HCT116 (cell line): ENCODE data around the gene PGR. TPM values are rescaled to one million over a fixed set of nuclear protein-coding genes. Genes with fewer than 3 reads are reported as not detected.

ENCODE experiments used
- ATAC-seq: fragments of 200-7000 bp; cut with Tn5 transposase; 2 replicates; pipeline ENCODE4 v1.9.1; 2020; ENCODE audit warnings: mild to moderate bottlenecking, moderate library complexity
- Bru-seq: library from RNA; stranded (reverse); fragments of 400-500 nt; gene quantifications from one replicate; lab custom pipeline; 2021; lab: Mats Ljungman, UMichigan
- BruChase-seq, 2 experiments: library from RNA; stranded (reverse); fragments of 400-500 nt; gene quantifications; one replicate each; lab custom pipeline; 2021; lab: Mats Ljungman, UMichigan
- BruUV-seq: library from RNA; stranded (reverse); fragments of 400-500 nt; replicated peaks from 2 replicates; lab custom pipeline; 2021; lab: Mats Ljungman, UMichigan
- CTCF ChIA-PET: fragments of 300-600 bp; sonication (Branson Sonifier 250); formaldehyde crosslinking; loops from one replicate; lab custom pipeline; 2021; ENCODE audit warnings: antibody characterized with exemption; lab: Charles Lee
- POLR2A ChIA-PET: fragments of 300-600, 350-600 bp; sonication (Branson Sonifier 250); formaldehyde crosslinking; loops from one replicate; lab custom pipeline; 2021; ENCODE audit warnings: antibody characterized with exemption; lab: Charles Lee
- RAD21 ChIA-PET, 2 experiments: fragments of 300-600 bp; sonication (Branson Sonifier 250); formaldehyde crosslinking; loops; one replicate each; lab custom pipeline; 2023; ENCODE audit warnings: low total read pairs in 2 of 2; ENCODE audit not compliant: uncharacterized antibody in 2 of 2, unreplicated experiment in 2 of 2, low non-redundant PET in 1 of 2; lab: Charles Lee
- DNase-seq: peaks from one replicate; pipeline ENCODE4 v3.0.0-alpha.2; 2010; ENCODE audit warnings: low read depth, low spot score
- H2AFZ ChIP-seq: fragments of 200-600 bp; shearing (Covaris generic), sonication (generic); 2 replicates; pipeline ENCODE4 v1.6.1; 2017; ENCODE audit warnings: low read depth, mixed run types, mixed read lengths, antibody characterized with exemption, low read length; ENCODE audit not compliant: poor library complexity, severe bottlenecking
- H3K27ac ChIP-seq: 2 replicates; pipeline ENCODE4 v1.5.1; 2012; ENCODE audit warnings: low read depth, low read length
- H3K27me3 ChIP-seq: fragments of 200-600 bp; sonication (generic); 2 replicates; pipeline ENCODE4 v1.6.1; 2016; ENCODE audit warnings: mixed run types, low read length, mixed read lengths; ENCODE audit not compliant: insufficient read depth
- H3K36me3 ChIP-seq, 2 experiments: fragments of 200-500 bp in 1 of 2; fragments of 200-600 bp in 1 of 2; sonication (Bioruptor generic) in 1 of 2; sonication (generic) in 1 of 2; 2 replicates each; pipeline versions ENCODE4 v1.5.1 to v1.6.1; 2014 to 2016; ENCODE audit warnings: low read length in 2 of 2, inconsistent platforms in 1 of 2, mixed read lengths in 1 of 2, mixed run types in 1 of 2; ENCODE audit not compliant: insufficient read depth in 2 of 2, control insufficient read depth in 1 of 2
- H3K4me1 ChIP-seq, 2 experiments: fragments of 200-600 bp in 1 of 2; sonication (generic) in 1 of 2; 2 replicates each; pipeline versions ENCODE4 v1.5.1 to v1.6.1; 2012 to 2017; ENCODE audit warnings: low read length in 2 of 2, inconsistent platforms in 1 of 2, mild to moderate bottlenecking in 1 of 2, mixed read lengths in 1 of 2, mixed run types in 1 of 2, moderate library complexity in 1 of 2; ENCODE audit not compliant: insufficient read depth in 2 of 2, control insufficient read depth in 1 of 2
- H3K4me2 ChIP-seq: fragments of 200-600 bp; sonication (generic); 2 replicates; pipeline ENCODE4 v1.6.1; 2017; ENCODE audit warnings: mixed run types, low read length, mixed read lengths
- H3K4me3 ChIP-seq, 2 experiments: fragments of 200-600 bp in 1 of 2; sonication (generic) in 1 of 2; replicated peaks in 1 of 2; 2 replicates each; pipeline ENCODE4 v1.5.1; 2011 to 2016; ENCODE audit warnings: low read length in 2 of 2, control low read depth in 1 of 2, low read depth in 1 of 2, mild to moderate bottlenecking in 1 of 2, mixed read lengths in 1 of 2, mixed run types in 1 of 2
- H3K79me2 ChIP-seq: fragments of 200-600 bp; sonication (generic); 2 replicates; pipeline ENCODE4 v1.6.1; 2017; ENCODE audit warnings: mild to moderate bottlenecking, mixed run types, low read length, moderate library complexity, mixed read lengths; ENCODE audit not compliant: insufficient read depth
- H3K9ac ChIP-seq: fragments of 200-600 bp; sonication (generic); 2 replicates; pipeline ENCODE4 v1.6.1; 2016; ENCODE audit warnings: low read length, mixed read lengths
- H3K9me2 ChIP-seq: fragments of 200-600 bp; sonication (generic), shearing (Covaris generic); 2 replicates; pipeline ENCODE4 v1.6.1; 2017; ENCODE audit warnings: mixed run types, mild to moderate bottlenecking, moderate library complexity; ENCODE audit not compliant: insufficient read depth
- H3K9me3 ChIP-seq, 2 experiments: fragments of 200-500 bp in 1 of 2; fragments of 200-600 bp in 1 of 2; sonication (Bioruptor generic) in 1 of 2; sonication (generic) in 1 of 2; 2 replicates each; pipeline ENCODE4 v1.6.1; 2014 to 2017; ENCODE audit warnings: low read length in 2 of 2, mixed read lengths in 2 of 2, inconsistent platforms in 1 of 2, low read depth in 1 of 2, mild to moderate bottlenecking in 1 of 2, mixed run types in 1 of 2, moderate library complexity in 1 of 2; ENCODE audit not compliant: control insufficient read depth in 1 of 2, insufficient read depth in 1 of 2
- H4K20me1 ChIP-seq: fragments of 200-600 bp; sonication (generic), shearing (Covaris generic); 2 replicates; pipeline ENCODE4 v1.6.1; 2017; ENCODE audit warnings: mixed run types, mild to moderate bottlenecking, moderate library complexity; ENCODE audit not compliant: insufficient read depth
- CBX3 ChIP-seq: IDR thresholded peaks from 2 replicates; pipeline ENCODE4 v1.6.1; 2012; ENCODE audit warnings: low read depth
- EZH2 ChIP-seq: fragments of 200-600 bp; sonication (generic); IDR thresholded peaks from 2 replicates; pipeline ENCODE4 v1.6.1; 2017; ENCODE audit warnings: antibody characterized with exemption, mixed run types
- FOSL1 ChIP-seq: IDR thresholded peaks from 2 replicates; pipeline ENCODE4 v1.6.1; 2012; ENCODE audit warnings: low read depth
- POLR2A ChIP-seq: IDR thresholded peaks from 2 replicates; pipeline ENCODE4 v1.7.0; 2011; ENCODE audit warnings: borderline replicate concordance; ENCODE audit not compliant: insufficient read depth, insufficient read length; ENCODE audit errors: extremely low read depth
- POLR2AphosphoS5 ChIP-seq: IDR thresholded peaks from 2 replicates; pipeline ENCODE4 v1.6.1; 2011; ENCODE audit warnings: mild to moderate bottlenecking, low read depth, low read length, moderate library complexity
- RAD21 ChIP-seq: IDR thresholded peaks from 2 replicates; pipeline ENCODE4 v1.6.1; 2012; ENCODE audit warnings: low read depth, mild to moderate bottlenecking
- YY1 ChIP-seq: IDR thresholded peaks from 2 replicates; pipeline ENCODE4 v1.6.1; 2011; ENCODE audit warnings: low read length, low read depth, moderate library complexity, mild to moderate bottlenecking; ENCODE audit not compliant: insufficient replicate concordance; ENCODE audit errors: extremely low read depth
- ZNF274 ChIP-seq: fragments of 200-500 bp; sonication (Bioruptor generic); IDR thresholded peaks from 2 replicates; pipeline ENCODE4 v1.6.1; 2014; ENCODE audit warnings: mild to moderate bottlenecking, low read depth, low read length, inconsistent platforms
- intact Hi-C: fragments of 100-400 bp; cut with micrococcal nuclease; formaldehyde crosslinking; loops from 2 replicates; pipeline ENCODE4 v1.10.0; 2022
- long read RNA-seq: library from polyadenylated mRNA; unstranded; transcript quantifications from one replicate; pipeline ENCODE4 v2.0.0, GENCODE V29; 2021; ENCODE audit not compliant: unreplicated experiment
- polyA plus RNA-seq: library from polyadenylated mRNA; unstranded; fragments of >200 nt; gene quantifications from 2 replicates; pipeline ENCODE4 v1.2.1, GENCODE V29; 2012; ENCODE audit warnings: missing spikeins
- total RNA-seq: library from RNA; stranded (reverse); gene quantifications from one replicate; pipeline ENCODE4 v1.2.1, GENCODE V29; 2021; ENCODE audit not compliant: unreplicated experiment
- TF ChIP-seq, protein P1 (sequence below), 3 experiments: fragments of 200-600 bp in 1 of 3; sonication (generic) in 1 of 3; IDR thresholded peaks in 2 of 3; conservative IDR thresholded peaks in 1 of 3; 2 replicates each; pipeline ENCODE4 v1.5.1; 2012 to 2017; ENCODE audit warnings: low read depth in 2 of 3, low read length in 2 of 3, antibody characterized with exemption in 1 of 3, borderline replicate concordance in 1 of 3, control low read depth in 1 of 3, mild to moderate bottlenecking in 1 of 3, mixed read lengths in 1 of 3, mixed run types in 1 of 3, moderate library complexity in 1 of 3; ENCODE audit not compliant: insufficient read depth in 1 of 3

The PGR gene
- total RNA-seq (not detected), Bru-seq, nascent RNA (not detected), BruChase-seq, experiment 1, labeled RNA remaining after a 6-hour chase (percentile 1 among the genes with signal in this experiment), BruChase-seq, experiment 2, labeled RNA remaining after a 2-hour chase (percentile 1 among the genes with signal in this experiment)
- polyA plus RNA-seq = not detected in 2 replicates
- long read RNA-seq = 0 reads

DNA sequence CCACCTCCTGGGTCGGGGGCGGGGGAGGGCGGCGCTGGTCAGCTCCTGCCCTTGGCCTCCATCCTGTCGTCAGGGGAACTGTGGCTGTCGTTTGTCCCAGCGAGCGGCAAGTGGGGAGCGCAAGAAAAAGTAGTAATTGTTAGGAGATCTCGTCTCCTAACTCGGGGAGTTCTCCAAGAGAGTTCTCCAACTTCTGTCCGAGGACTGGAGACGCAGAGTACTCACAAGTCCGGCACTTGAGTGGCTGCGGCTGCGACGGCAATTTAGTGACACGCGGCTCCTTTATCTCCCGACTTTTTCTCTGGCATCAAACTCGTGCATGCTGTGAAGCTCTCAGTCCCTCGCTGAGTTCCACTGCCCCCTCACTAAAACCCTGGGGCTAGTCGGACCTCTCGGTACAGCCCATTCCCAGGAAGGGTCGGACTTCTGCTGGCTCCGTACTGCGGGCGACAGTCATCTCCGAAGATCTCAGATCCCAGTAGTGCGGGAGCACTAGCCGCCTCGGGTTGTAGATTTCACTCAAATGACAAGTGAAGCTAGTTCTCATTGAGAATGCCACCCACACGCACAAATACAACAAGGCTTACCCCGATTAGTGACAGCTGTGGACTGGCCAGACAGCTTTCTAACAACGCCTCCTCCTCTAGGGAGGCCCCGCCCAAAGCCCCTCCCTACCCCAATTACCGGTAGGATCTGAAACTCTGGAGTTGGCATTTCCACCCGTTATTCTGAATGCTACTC, at the start of gene PGR:
PGR (minus strand) TSS at position 611 of the 741 bp plus-strand sequence. CDS start 743 bp downstream, outside the sequence.
- Histone ChIP-seq H3K27me3 (no peaks in the 10 kb centered on the region), H3K36me3 (no peaks in the 10 kb centered on the region), H3K4me3 (no peak within 1 kb of the TSS), H3K4me1 (no peaks in the 10 kb centered on the region), H3K79me2 (no peaks in the 10 kb centered on the region), H3K4me2 (no peak within 1 kb of the TSS), H3K9me2 (no peaks in the 10 kb centered on the region), H3K27ac (no peak within 1 kb of the TSS), H2AFZ (no peak within 1 kb of the TSS), H3K9ac (no peak within 1 kb of the TSS), H4K20me1 (no peaks in the 10 kb centered on the region), H3K9me3 (no peaks in the 10 kb centered on the region)
- intact Hi-C loops = no loop called here
- ChIA-PET CTCF (no interaction called here), POLR2A (no interaction called here), RAD21 (no interaction called here)
- DNase-seq = no peak
- no peak for ATAC-seq
- no TSS peak for BruUV-seq
- TF ChIP-seq CBX3 (no peak), EZH2 (no peak), ZNF274 (no peak), POLR2A (no peak), YY1 (no peak), RAD21 (no peak), FOSL1 (no peak), POLR2AphosphoS5 (no peak)
- TF ChIP-seq, protein P1, sequence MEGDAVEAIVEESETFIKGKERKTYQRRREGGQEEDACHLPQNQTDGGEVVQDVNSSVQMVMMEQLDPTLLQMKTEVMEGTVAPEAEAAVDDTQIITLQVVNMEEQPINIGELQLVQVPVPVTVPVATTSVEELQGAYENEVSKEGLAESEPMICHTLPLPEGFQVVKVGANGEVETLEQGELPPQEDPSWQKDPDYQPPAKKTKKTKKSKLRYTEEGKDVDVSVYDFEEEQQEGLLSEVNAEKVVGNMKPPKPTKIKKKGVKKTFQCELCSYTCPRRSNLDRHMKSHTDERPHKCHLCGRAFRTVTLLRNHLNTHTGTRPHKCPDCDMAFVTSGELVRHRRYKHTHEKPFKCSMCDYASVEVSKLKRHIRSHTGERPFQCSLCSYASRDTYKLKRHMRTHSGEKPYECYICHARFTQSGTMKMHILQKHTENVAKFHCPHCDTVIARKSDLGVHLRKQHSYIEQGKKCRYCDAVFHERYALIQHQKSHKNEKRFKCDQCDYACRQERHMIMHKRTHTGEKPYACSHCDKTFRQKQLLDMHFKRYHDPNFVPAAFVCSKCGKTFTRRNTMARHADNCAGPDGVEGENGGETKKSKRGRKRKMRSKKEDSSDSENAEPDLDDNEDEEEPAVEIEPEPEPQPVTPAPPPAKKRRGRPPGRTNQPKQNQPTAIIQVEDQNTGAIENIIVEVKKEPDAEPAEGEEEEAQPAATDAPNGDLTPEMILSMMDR (IDR thresholded peaks at IDR 0.05 in 2 of 3, conservative IDR thresholded peaks at IDR 0.05 in 1 of 3; ENCODE audit: borderline replicate concordance in 1 of 3, insufficient read depth in 1 of 3, low read depth in 2 of 3, low read length in 2 of 3) = no peak
